IgD-negative memory B cell (primary cell): ENCODE data around the gene IFT81. TPM values are rescaled to one million over a fixed set of nuclear protein-coding genes. Genes with fewer than 3 reads are reported as not detected.
A peak's percentile ranks its signal among the peaks of the same experiment; 100 is the strongest.
"Not testable (repeated sequence)": the region's sequence is repeated elsewhere in the genome, so short reads cannot be mapped to it uniquely, and the experiment has no call there.

Experiments used
- H3K27ac Mint-ChIP-seq, 3 donors: one replicate each; pipeline ENCODE4 v1.8.0; 2020 to 2022; ENCODE audit warnings: mild to moderate bottlenecking in 3 of 3, mixed read lengths in 3 of 3, moderate library complexity in 1 of 3
- H3K27me3 Mint-ChIP-seq: one replicate; pipeline ENCODE4 v1.8.0; 2021; ENCODE audit warnings: mixed read lengths
- H3K36me3 Mint-ChIP-seq: one replicate; pipeline ENCODE4 v1.8.0; 2020; ENCODE audit warnings: mild to moderate bottlenecking, mixed read lengths
- H3K4me1 Mint-ChIP-seq, 3 donors: one replicate each; pipeline ENCODE4 v1.8.0; 2020 to 2022; ENCODE audit warnings: mixed read lengths in 3 of 3, mild to moderate bottlenecking in 1 of 3
- H3K4me3 Mint-ChIP-seq, 4 donors: one replicate each; pipeline ENCODE4 v1.8.0; 2020 to 2022; ENCODE audit warnings: mild to moderate bottlenecking in 4 of 4, mixed read lengths in 4 of 4, moderate library complexity in 3 of 4
- H3K9me3 Mint-ChIP-seq, 3 donors: one replicate each; pipeline ENCODE4 v1.8.0; 2020 to 2021; ENCODE audit warnings: mixed read lengths in 3 of 3, mild to moderate bottlenecking in 1 of 3
- polyA plus RNA-seq: library from polyadenylated mRNA; unstranded; fragments of 300-500 nt; fragmentation: Illumina TruSeq; gene quantifications from one replicate; pipeline ENCODE4 v1.2.3, GENCODE V29; 2021

IFT81 gene
- polyA plus RNA-seq, 1 donor from 2014 or later: 1.5 TPM

- not testable (repeated sequence) for H3K36me3 Mint-ChIP-seq, H3K4me3 Mint-ChIP-seq, H3K9me3 Mint-ChIP-seq, H3K27me3 Mint-ChIP-seq, H3K4me1 Mint-ChIP-seq
- H3K27ac Mint-ChIP-seq: peak overlapping the region in 1 of 3 donors; percentile 33
Measured at GRCh38 chr12:110228348-110228747, 104.2 kb downstream of the IFT81 start.

GRCh38 chr12:110228756-110229155 lies 104.6 kb downstream of the IFT81 start:
- no peaks in the 10 kb centered on the region for H3K9me3 Mint-ChIP-seq
- no peak overlapping the region for H3K4me3 Mint-ChIP-seq
- H3K27me3 Mint-ChIP-seq: no peaks in the 10 kb centered on the region
- no peak overlapping the region for H3K27ac Mint-ChIP-seq
- H3K36me3 Mint-ChIP-seq: no peaks in the 10 kb centered on the region
- peaks cover 0 to 1% (median 0%) of the 10 kb centered on the region in 3 donors for H3K4me1 Mint-ChIP-seq

- H3K4me3 Mint-ChIP-seq: no peak overlapping the region
- no peaks in the 10 kb centered on the region for H3K27me3 Mint-ChIP-seq
- H3K27ac Mint-ChIP-seq: no peak overlapping the region
- no peaks in the 10 kb centered on the region for H3K36me3 Mint-ChIP-seq
- H3K4me1 Mint-ChIP-seq: no peaks in the 10 kb centered on the region
- H3K9me3 Mint-ChIP-seq: no peaks in the 10 kb centered on the region
Measured at GRCh38 chr12:110229409-110229808, 105.3 kb downstream of the IFT81 start.

- Mint-ChIP-seq H3K4me3 (no peak overlapping the region), H3K27me3 (no peaks in the 10 kb centered on the region)
Measured at GRCh38 chr12:110230655-110231054, 106.5 kb downstream of the IFT81 start.

GRCh38 chr12:110233212-110233903 lies 109.2 kb downstream of the IFT81 start:
- peaks cover 0 to 10% (median 5%) of the 10 kb centered on the region in 3 donors for H3K4me1 Mint-ChIP-seq
- peaks cover 2% of the 10 kb centered on the region for H3K36me3 Mint-ChIP-seq
- H3K4me3 Mint-ChIP-seq: no peak overlapping the region
- no peaks in the 10 kb centered on the region for H3K27me3 Mint-ChIP-seq
- no peaks in the 10 kb centered on the region for H3K9me3 Mint-ChIP-seq
- H3K27ac Mint-ChIP-seq: no peak overlapping the region

More at GRCh38 chr12:110230655-110231054, 106.5 kb downstream of the IFT81 start:
- Mint-ChIP-seq H3K9me3 (no peaks in the 10 kb centered on the region), H3K27ac (no peak overlapping the region), H3K36me3 (no peaks in the 10 kb centered on the region), H3K4me1 (peaks cover 0 to 10% (median 5%) of the 10 kb centered on the region in 3 donors)

GRCh38 chr12:110234331-110234751 lies 110.2 kb downstream of the IFT81 start:
- no peaks in the 10 kb centered on the region for H3K27me3 Mint-ChIP-seq
- H3K4me1 Mint-ChIP-seq: peaks cover 0 to 10% (median 5%) of the 10 kb centered on the region in 3 donors
- no peak overlapping the region for H3K27ac Mint-ChIP-seq
- no peak overlapping the region for H3K4me3 Mint-ChIP-seq
- H3K36me3 Mint-ChIP-seq: peaks cover 5% of the 10 kb centered on the region
- no peaks in the 10 kb centered on the region for H3K9me3 Mint-ChIP-seq

- Mint-ChIP-seq H3K9me3 (no peaks in the 10 kb centered on the region), H3K4me3 (no peak overlapping the region), H3K4me1 (peaks cover 0 to 10% (median 5%) of the 10 kb centered on the region in 3 donors), H3K36me3 (peaks cover 5% of the 10 kb centered on the region), H3K27me3 (no peaks in the 10 kb centered on the region), H3K27ac (no peak overlapping the region)
Measured at GRCh38 chr12:110234755-110235154, 110.6 kb downstream of the IFT81 start.

- H3K9me3 Mint-ChIP-seq: no peaks in the 10 kb centered on the region
- no peak overlapping the region for H3K27ac Mint-ChIP-seq
- H3K4me3 Mint-ChIP-seq: no peak overlapping the region
- H3K4me1 Mint-ChIP-seq: peaks cover 0 to 10% (median 5%) of the 10 kb centered on the region in 3 donors
- no peaks in the 10 kb centered on the region for H3K27me3 Mint-ChIP-seq
- H3K36me3 Mint-ChIP-seq: peaks cover 5% of the 10 kb centered on the region
Measured at GRCh38 chr12:110235383-110235782, 111.2 kb downstream of the IFT81 start.

- Mint-ChIP-seq H3K4me1 (peaks cover 5 to 7% (median 7%) of the 10 kb centered on the region in 3 donors), H3K4me3 (no peak overlapping the region), H3K27ac (no peak overlapping the region), H3K36me3 (peaks cover 5% of the 10 kb centered on the region), H3K27me3 (peaks cover 4% of the 10 kb centered on the region), H3K9me3 (peaks cover 0 to 3% (median 0%) of the 10 kb centered on the region in 3 donors)
Measured at GRCh38 chr12:110243227-110243626, 119.1 kb downstream of the IFT81 start.

- peaks cover 5 to 7% (median 7%) of the 10 kb centered on the region in 3 donors for H3K4me1 Mint-ChIP-seq
- peaks cover 2% of the 10 kb centered on the region for H3K36me3 Mint-ChIP-seq
- no peak overlapping the region for H3K4me3 Mint-ChIP-seq
- H3K9me3 Mint-ChIP-seq: peaks cover 0 to 3% (median 0%) of the 10 kb centered on the region in 3 donors
- peaks cover 4% of the 10 kb centered on the region for H3K27me3 Mint-ChIP-seq
- H3K27ac Mint-ChIP-seq: peak overlapping the region in 1 of 3 donors; percentile 85
Measured at GRCh38 chr12:110244372-110244771, 120.2 kb downstream of the IFT81 start.

GRCh38 chr12:110244829-110245228 lies 120.7 kb downstream of the IFT81 start:
- peaks cover 4% of the 10 kb centered on the region for H3K27me3 Mint-ChIP-seq
- peak overlapping the region in 1 of 3 donors; percentile 85 for H3K27ac Mint-ChIP-seq
- no peak overlapping the region for H3K4me3 Mint-ChIP-seq
- H3K9me3 Mint-ChIP-seq: peaks cover 0 to 3% (median 0%) of the 10 kb centered on the region in 3 donors
- peaks cover 2% of the 10 kb centered on the region for H3K36me3 Mint-ChIP-seq
- H3K4me1 Mint-ChIP-seq: peaks cover 5 to 7% (median 7%) of the 10 kb centered on the region in 3 donors

- Mint-ChIP-seq H3K36me3 (peaks cover 2% of the 10 kb centered on the region), H3K27ac (no peak overlapping the region), H3K4me3 (no peak overlapping the region), H3K9me3 (peaks cover 0 to 3% (median 0%) of the 10 kb centered on the region in 3 donors), H3K27me3 (peaks cover 4% of the 10 kb centered on the region), H3K4me1 (peaks cover 5 to 7% (median 7%) of the 10 kb centered on the region in 3 donors)
Measured at GRCh38 chr12:110245369-110245772, 121.2 kb downstream of the IFT81 start.

GRCh38 chr12:110246636-110247339 lies 122.6 kb downstream of the IFT81 start:
- Mint-ChIP-seq H3K9me3 (peaks cover 0 to 3% (median 0%) of the 10 kb centered on the region in 3 donors), H3K27ac (no peak overlapping the region)

GRCh38 chr12:110247340-110248095 lies 123.4 kb downstream of the IFT81 start:
- H3K27me3 Mint-ChIP-seq: no peaks in the 10 kb centered on the region
- H3K27ac Mint-ChIP-seq: no peak overlapping the region
- peaks cover 0 to 3% (median 0%) of the 10 kb centered on the region in 3 donors for H3K9me3 Mint-ChIP-seq
- no peak overlapping the region for H3K4me3 Mint-ChIP-seq
- H3K4me1 Mint-ChIP-seq: peaks cover 5 to 7% (median 7%) of the 10 kb centered on the region in 3 donors
- peaks cover 2% of the 10 kb centered on the region for H3K36me3 Mint-ChIP-seq

More at GRCh38 chr12:110246636-110247339, 122.6 kb downstream of the IFT81 start:
- no peak overlapping the region for H3K4me3 Mint-ChIP-seq
- H3K4me1 Mint-ChIP-seq: peaks cover 5 to 7% (median 7%) of the 10 kb centered on the region in 3 donors
- H3K36me3 Mint-ChIP-seq: peaks cover 2% of the 10 kb centered on the region
- no peaks in the 10 kb centered on the region for H3K27me3 Mint-ChIP-seq

- H3K4me1 Mint-ChIP-seq: peaks cover 5 to 7% (median 7%) of the 10 kb centered on the region in 3 donors
- peaks cover 0 to 3% (median 0%) of the 10 kb centered on the region in 3 donors for H3K9me3 Mint-ChIP-seq
- H3K27me3 Mint-ChIP-seq: no peaks in the 10 kb centered on the region
- no peak overlapping the region for H3K27ac Mint-ChIP-seq
- H3K4me3 Mint-ChIP-seq: no peak overlapping the region
- peaks cover under 1% of the 10 kb centered on the region for H3K36me3 Mint-ChIP-seq
Measured at GRCh38 chr12:110248096-110248447, 123.9 kb downstream of the IFT81 start.
